K562 (cell line): ENCODE data around the gene FERMT3. TPM values are rescaled to one million over a fixed set of nuclear protein-coding genes. Genes with fewer than 3 reads are reported as not detected.
A peak's percentile ranks its signal among the peaks of the same experiment; 100 is the strongest.

Source experiments
- BHLHE40 ChIP-seq: IDR thresholded peaks from 2 replicates; pipeline ENCODE4 v1.6.1; 2011; ENCODE audit warnings: low read length, improper control_type of control experiment
- BRF2 ChIP-seq: IDR thresholded peaks from 3 replicates; pipeline ENCODE4 v1.6.1; 2011; ENCODE audit warnings: borderline replicate concordance, mild to moderate bottlenecking; ENCODE audit not compliant: insufficient read length, insufficient read depth
- DPF2 ChIP-seq: fragments of 450-650 bp; IDR thresholded peaks from 2 replicates; pipeline ENCODE4 v1.6.1; 2016
- ELF2 ChIP-seq: fragments of 250-450 bp; sonication (Bioruptor Pico); IDR thresholded peaks from 2 replicates; pipeline ENCODE4 v1.5.0; 2021; ENCODE audit warnings: mild to moderate bottlenecking
- ETV1 ChIP-seq: fragments of 450-650 bp; conservative IDR thresholded peaks from 2 replicates; pipeline ENCODE4 v1.6.1; 2016; ENCODE audit warnings: missing genetic modification characterization, control low read depth, low read depth, missing compliant biosample characterization
- HMBOX1 ChIP-seq: sonication (generic); IDR thresholded peaks from 2 replicates; pipeline ENCODE4 v1.6.1; 2016
- MEF2A ChIP-seq: IDR thresholded peaks from 2 replicates; pipeline ENCODE4 v1.6.1; 2011; ENCODE audit warnings: low read depth, mild to moderate bottlenecking, low read length, moderate library complexity; ENCODE audit not compliant: control insufficient read depth
- MLLT1 ChIP-seq, 2 experiments: fragments of 450-650 bp; IDR thresholded peaks; 2 replicates each; pipeline ENCODE4 v1.6.1; 2016
- NR2C2 ChIP-seq, 2 experiments: fragments of 200-800 bp in 1 of 2; sonication (Bioruptor generic) in 1 of 2; sonication (generic) in 1 of 2; formaldehyde crosslinking in 1 of 2; IDR thresholded peaks; 2 replicates each; pipeline versions ENCODE4 v1.6.1 to v1.8.0; 2016 to 2022; ENCODE audit warnings: mild to moderate bottlenecking in 1 of 2, missing compliant biosample characterization in 1 of 2, missing genetic modification characterization in 1 of 2, missing genetic modification reagents in 1 of 2
- RUNX1 ChIP-seq: sonication (generic); IDR thresholded peaks from 2 replicates; pipeline ENCODE4 v1.6.1; 2016; ENCODE audit warnings: antibody characterized with exemption, low read depth
- TBL1XR1 ChIP-seq, 2 experiments: IDR thresholded peaks; 2 replicates each; pipeline ENCODE4 v1.6.1; 2012; ENCODE audit warnings: improper control_type of control experiment in 2 of 2, low read length in 2 of 2, mild to moderate bottlenecking in 1 of 2
- VEZF1 ChIP-seq: fragments of 200-800 bp; sonication (Bioruptor generic); IDR thresholded peaks from 2 replicates; pipeline ENCODE4 v1.6.1; 2017; ENCODE audit warnings: missing genetic modification characterization, missing compliant biosample characterization
- XRCC3 ChIP-seq: fragments of 450-650 bp; IDR thresholded peaks from 2 replicates; pipeline ENCODE4 v1.6.1; 2017; ENCODE audit warnings: mild to moderate bottlenecking, moderate library complexity
- ZBTB17 ChIP-seq: fragments of 450-650 bp; formaldehyde crosslinking; IDR thresholded peaks from 2 replicates; pipeline ENCODE4 v1.4.0; 2020; ENCODE audit warnings: mild to moderate bottlenecking
- ZMIZ1 ChIP-seq, 2 experiments: fragments of 150-350 bp in 1 of 2; IDR thresholded peaks; 2 replicates each; pipeline ENCODE4 v1.6.1; 2012 to 2016; ENCODE audit warnings: low read depth in 2 of 2, low read length in 2 of 2, mild to moderate bottlenecking in 1 of 2, moderate library complexity in 1 of 2
- ZNF398 ChIP-seq: fragments of 250-450 bp; sonication (Bioruptor Pico); IDR thresholded peaks from 2 replicates; pipeline ENCODE4 v1.8.0; 2021; ENCODE audit warnings: moderate library complexity, mild to moderate bottlenecking, inconsistent platforms
- polyA plus RNA-seq, 8 experiments: library from polyadenylated mRNA; depleted of rRNA in 4 of 8; stranded (reverse) in 5 of 8; unstranded in 3 of 8; fragments of >200 nt; fragmentation: Nextera tagmentation in 2 of 8; fragmentation: Illumina TruSeq in 1 of 8; extraction: Ambion mirVana in 2 of 8; extraction: Trizol in 1 of 8; gene quantifications; 2 replicates each; pipeline versions ENCODE4 v1.2.1 to v1.2.3, GENCODE V29; 2011 to 2014; ENCODE audit warnings: inconsistent platforms in 1 of 8, missing spikeins in 1 of 8
- total RNA-seq, 7 experiments: library from RNA; depleted of rRNA in 6 of 7; stranded (reverse); fragments of >200 nt in 6 of 7; fragmentation: Illumina TruSeq in 2 of 7; extraction: Trizol in 2 of 7; gene quantifications; 2 replicates each; pipeline versions ENCODE4 v1.2.1 to v1.2.3, GENCODE V29; 2011 to 2021; ENCODE audit warnings: low replicate concordance in 1 of 7

FERMT3 gene
- total and polyA plus RNA-seq, 9 of the 15 experiments (the other 6 are each of a cell fraction or from before 2014, with no cell fraction given) = 3.2 to 275 (median 79.7) TPM

GRCh38 chr11:64204464-64204989 is 2.0 kb upstream of the FERMT3 start (continued):
- TF ChIP-seq MEF2A (no peak), ZMIZ1 (IDR thresholded peaks at IDR 0.05; ENCODE audit: low read depth in 2 of 2, low read length in 2 of 2) (peak in 1 of 2 experiments; percentile 46; a peak in 1 of 4 replicates), ZNF398 (CRISPR knock-in tag) (no peak), XRCC3 (no peak), ELF2 (CRISPR knock-in tag) (no peak), MLLT1 (IDR thresholded peaks at IDR 0.05) (0 out of 4 replicates have a peak, but pooled peaks of 1 of the 2 experiments have one; percentile 34), DPF2 (peak; percentile 53; the same call in 1 of the 2 replicates), VEZF1 (CRISPR knock-in tag) (peak; percentile 65; the same call in 1 of the 2 replicates), BHLHE40 (0 out of 2 replicates have a peak, but pooled peaks have one; percentile 30), ZBTB17 (CRISPR knock-in tag) (no peak), TBL1XR1 (IDR thresholded peaks at IDR 0.05; ENCODE audit: low read length in 2 of 2) (peak in 1 of 2 experiments; percentile 57; a peak in 2 of 4 replicates), RUNX1 (peak; percentile 13; the same call in 1 of the 2 replicates), ETV1 (tag) (no peak), HMBOX1 (no peak), BRF2 (no peak), NR2C2 (CRISPR knock-in tag; IDR thresholded peaks at IDR 0.05) (no peak), NR2C2 (tag; IDR thresholded peaks at IDR 0.05) (no peak)
